Stimulated activated CD4-positive, alpha-beta T cell treated with anti-CD3 and anti-CD28 coated beads, Interleukin-15, amount 100 ng/mL, for 48 hours (primary cell): Measurements from ENCODE around the gene EIF6.
A peak's percentile ranks its signal among the peaks of the same experiment; 100 is the strongest.
"Not testable (repeated sequence)": the region's sequence is repeated elsewhere in the genome, so short reads cannot be mapped to it uniquely, and the experiment has no call there.

Experiments
- DNase-seq, 2 donors: peaks; one replicate each; pipeline ENCODE4 v3.0.0-alpha.2; 2020; ENCODE audit warnings: low read depth in 2 of 2

Gene EIF6

GRCh38 chr20:35279533-35280174 is 4.9 kb downstream of the EIF6 start:
- no peak for DNase-seq

GRCh38 chr20:35279040-35279439 is 5.5 kb downstream of the EIF6 start:
- no peak for DNase-seq

- peak; percentile 82 to 89 for DNase-seq
Measured at GRCh38 chr20:35277531-35278395, 6.8 kb downstream of the EIF6 start, which contains the start of gene MMP24OS. Gene MMP24OS, minus strand, starts transcription at chr20:35278122. Its CDS starts 193 bp downstream, at chr20:35277929.

GRCh38 chr20:35277127-35277526 is 7.4 kb downstream of the EIF6 start:
- no peak for DNase-seq

- no peak for DNase-seq
Measured at GRCh38 chr20:35276408-35276807, 8.2 kb downstream of the EIF6 start.

- DNase-seq, result no peak
Measured at GRCh38 chr20:35275741-35276251, 8.8 kb downstream of the EIF6 start.

GRCh38 chr20:35274172-35275092 is 10.1 kb downstream of the EIF6 start:
- DNase-seq, result no peak

- DNase-seq, result no peak
Measured at GRCh38 chr20:35273449-35274171, 11.0 kb downstream of the EIF6 start.

GRCh38 chr20:35271904-35272303 is 12.7 kb downstream of the EIF6 start:
- no peak for DNase-seq

GRCh38 chr20:35271073-35271882 is 13.3 kb downstream of the EIF6 start:
- DNase-seq, result no peak

GRCh38 chr20:35270021-35270902 is 14.3 kb downstream of the EIF6 start:
- DNase-seq, result no peak

- DNase-seq, result peak in 1 of 2 donors; percentile 36
Measured at GRCh38 chr20:35269055-35269781, 15.4 kb downstream of the EIF6 start.

GRCh38 chr20:35267092-35267491 is 17.5 kb downstream of the EIF6 start:
- no peak for DNase-seq

- DNase-seq, result no peak
Measured at GRCh38 chr20:35264755-35265154, 19.8 kb downstream of the EIF6 start.

GRCh38 chr20:35263532-35264341 is 20.8 kb downstream of the EIF6 start:
- DNase-seq, result no peak

GRCh38 chr20:35262731-35263531 is 21.6 kb downstream of the EIF6 start:
- DNase-seq, result not testable (repeated sequence)

- DNase-seq, result not testable (repeated sequence)
Measured at GRCh38 chr20:35262321-35262720, 22.3 kb downstream of the EIF6 start.
